HG03432 (cell line): Measurements from ENCODE around the gene ZRANB3.
"Not testable (repeated sequence)": the region's sequence is repeated elsewhere in the genome, so short reads cannot be mapped to it uniquely, and the experiment has no call there.

Experiments
- ATAC-seq: cut with Tn5 transposase; IDR thresholded peaks from one replicate; pipeline ENCODE4 v1.9.1; 2021; ENCODE audit warnings: mild to moderate bottlenecking, moderate library complexity; ENCODE audit not compliant: unreplicated experiment

Gene ZRANB3

DNA sequence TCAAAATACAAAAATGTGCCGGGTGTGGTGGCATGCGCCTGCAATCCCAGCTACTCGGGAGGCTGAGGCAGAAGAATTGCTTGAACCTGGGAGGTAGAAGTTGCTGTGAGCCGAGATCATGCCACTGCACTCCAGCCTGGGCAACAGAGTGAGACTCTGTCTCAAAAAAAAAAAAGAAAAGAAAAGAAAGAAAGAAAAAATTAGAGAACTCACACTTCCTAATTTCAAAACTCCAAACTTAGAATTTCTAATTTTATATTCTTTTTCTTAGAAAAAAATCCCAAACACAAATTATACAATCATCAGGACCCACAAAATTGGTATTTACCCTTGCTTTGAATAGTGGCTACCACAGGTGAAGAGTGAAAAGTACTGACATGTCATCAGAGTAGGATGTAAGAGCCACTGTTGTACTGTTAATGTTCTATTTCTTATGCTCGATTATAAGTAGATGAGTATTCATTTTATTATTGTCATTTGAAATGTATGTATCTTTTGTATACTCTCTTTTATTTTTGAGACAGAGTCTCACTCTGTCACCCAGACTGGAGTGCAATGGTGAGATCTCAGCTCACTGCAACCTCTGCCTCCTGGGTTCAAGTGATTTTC is 182.8 kb downstream of the ZRANB3 start:
- not testable (repeated sequence) for ATAC-seq

DNA sequence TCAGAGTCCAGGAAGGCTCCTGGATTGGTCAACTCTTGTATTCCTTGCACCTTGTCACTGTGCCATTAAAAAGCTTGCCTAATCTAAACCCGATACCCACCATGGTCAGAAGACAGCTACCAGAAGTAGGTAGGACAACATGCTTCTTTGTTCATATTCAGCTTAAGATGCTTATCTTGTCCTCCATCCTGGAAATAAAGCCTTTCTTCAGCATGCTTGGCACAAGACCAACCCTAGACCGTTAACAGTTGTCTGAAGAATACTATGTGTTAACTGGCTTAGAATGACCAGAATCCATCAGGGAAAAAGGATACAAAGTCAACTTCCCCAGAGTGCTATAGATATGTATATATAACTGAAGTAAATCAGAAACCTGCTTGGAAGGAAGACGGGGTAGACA is 193.9 kb downstream of the ZRANB3 start:
- ATAC-seq, result no peak

- no peak for ATAC-seq
These were observed 195.8 kb downstream of the ZRANB3 start for GRCh38 chr2:135335256-135335655.

DNA sequence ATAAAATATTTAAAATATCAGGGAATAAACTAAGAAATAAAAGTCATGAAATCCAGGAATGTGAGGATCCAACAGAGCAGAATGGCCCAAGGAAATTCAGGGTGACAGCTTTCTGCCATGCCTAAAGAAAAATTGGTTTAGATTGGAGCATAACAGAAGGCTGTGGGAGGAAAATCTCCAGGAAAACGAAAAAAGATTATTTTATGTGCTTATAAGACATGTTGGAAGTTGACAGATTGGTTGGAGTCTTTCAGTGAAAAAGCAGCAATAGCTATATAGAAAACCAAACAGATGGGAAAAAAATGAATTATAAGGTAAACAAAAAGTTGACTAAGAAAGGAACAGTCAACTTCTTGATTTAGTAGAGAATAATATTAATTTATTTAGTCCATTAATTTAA is 203.9 kb downstream of the ZRANB3 start:
- no peak for ATAC-seq

DNA sequence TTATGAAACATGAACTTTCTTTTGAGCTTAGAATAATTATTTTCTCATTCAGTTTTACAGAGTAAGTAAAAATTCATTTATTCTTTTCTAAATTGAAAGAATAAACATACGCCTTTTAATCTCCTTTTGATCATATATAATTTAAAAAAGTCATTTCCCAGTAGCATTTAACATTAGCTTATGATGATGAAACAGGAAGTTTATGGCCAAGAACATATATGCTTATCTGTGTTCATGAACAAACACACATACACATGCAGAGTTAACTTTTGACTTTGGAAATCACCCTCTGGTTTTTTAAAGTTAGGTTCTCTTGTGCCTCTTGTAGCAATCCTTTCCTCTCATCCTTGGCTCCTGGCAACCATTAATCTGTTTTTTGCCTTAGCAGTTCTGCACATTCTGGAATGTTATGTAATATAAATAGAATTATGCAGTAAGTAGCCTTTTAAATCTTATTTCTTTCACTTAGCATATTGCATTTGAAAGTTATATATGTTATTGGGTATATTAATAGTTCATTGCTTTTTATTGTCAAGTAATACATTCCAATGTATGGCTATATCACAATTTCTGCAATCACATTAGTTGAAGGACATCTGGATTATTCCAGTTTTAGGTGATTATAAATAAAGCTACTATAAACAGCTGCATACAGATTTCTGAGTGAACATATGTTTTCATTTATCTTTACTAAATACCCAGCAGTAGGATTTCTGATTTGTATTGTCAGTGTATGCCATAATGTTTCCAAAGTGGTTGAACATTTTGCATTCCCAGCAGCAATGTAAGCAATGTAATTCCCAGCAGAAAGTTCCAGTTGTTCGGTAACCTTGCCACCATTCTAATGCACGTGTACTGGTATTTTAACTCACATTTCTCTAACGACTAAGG is 210.3 kb downstream of the ZRANB3 start:
- ATAC-seq, result no peak

DNA sequence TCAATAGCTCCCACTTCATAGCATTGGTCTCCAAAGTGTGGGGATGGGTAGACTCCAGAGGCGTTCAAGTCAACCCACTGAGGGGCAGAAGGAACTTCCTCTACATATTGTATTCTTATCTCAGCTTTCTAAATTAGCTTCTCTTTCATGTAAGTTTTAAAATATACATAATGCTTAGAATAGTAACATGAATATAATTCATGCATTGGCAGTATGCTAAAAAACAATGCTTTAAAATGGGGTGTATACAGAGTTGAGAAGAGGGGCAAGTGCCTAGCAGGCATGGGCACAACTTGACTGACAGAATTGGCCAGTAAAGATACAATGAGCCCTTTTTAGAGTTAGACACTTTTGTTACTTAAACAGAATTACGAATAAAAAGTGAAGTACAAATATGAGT is 212.2 kb downstream of the ZRANB3 start:
- ATAC-seq, result no peak

GRCh38 chr2:135317375-135317774 is 213.6 kb downstream of the ZRANB3 start:
- ATAC-seq, result no peak

DNA sequence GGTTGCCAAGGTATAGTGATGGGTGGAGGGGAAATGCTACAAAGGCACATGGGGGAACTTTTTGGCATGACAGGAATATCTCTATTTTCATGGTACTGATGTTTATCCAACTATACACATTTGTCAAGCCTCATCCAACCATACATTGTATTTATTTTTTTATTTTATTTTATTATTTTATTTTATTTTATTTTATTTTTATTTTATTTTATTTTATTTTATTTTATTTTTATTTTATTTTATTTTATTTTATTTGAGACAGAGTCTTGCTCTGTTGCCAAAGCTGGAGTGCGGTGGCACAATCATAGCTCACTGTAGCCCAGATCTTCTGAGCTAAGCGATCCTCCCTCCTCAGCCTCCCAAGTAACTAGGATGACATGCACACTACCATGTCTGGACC is 219.1 kb downstream of the ZRANB3 start:
- ATAC-seq, result no peak

DNA sequence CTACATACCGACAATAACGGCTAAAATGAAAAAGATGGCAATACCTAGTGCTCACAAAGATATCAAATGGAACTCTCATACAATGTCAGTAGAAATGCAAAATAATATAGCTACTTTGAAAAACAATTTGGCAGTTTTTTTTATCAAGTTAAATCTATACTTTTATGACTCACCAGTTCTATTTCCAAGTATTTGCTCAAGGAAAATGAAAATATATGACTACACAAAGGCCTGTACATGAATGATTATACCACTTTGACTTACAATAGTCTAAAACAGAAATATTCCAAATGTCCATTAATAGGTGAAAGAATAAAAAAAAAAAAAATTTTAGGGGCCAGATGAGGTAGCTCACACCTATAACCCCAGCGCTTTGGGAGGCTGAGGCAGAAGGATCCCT is 219.8 kb downstream of the ZRANB3 start:
- no peak for ATAC-seq

DNA sequence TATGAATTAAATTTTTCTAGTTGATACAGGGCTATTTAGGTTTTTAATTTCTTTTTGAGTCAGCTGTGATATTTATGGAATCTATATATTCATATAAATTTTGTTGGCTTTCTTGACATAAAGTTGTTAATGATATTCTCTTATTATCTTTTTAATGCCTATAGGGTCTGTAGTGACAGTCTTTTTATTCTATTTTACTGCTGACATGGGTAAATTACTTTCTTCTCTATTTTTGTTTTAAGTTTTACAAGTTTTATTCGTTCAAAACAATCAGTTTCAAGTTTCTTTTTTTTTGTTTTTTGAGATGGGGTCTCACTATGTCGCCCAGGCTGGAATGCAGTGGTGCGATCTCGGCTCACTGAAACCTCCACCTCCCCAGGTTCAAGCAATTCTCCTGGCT is 226.3 kb downstream of the ZRANB3 start:
- ATAC-seq, result no peak

- ATAC-seq, result peak; percentile 83
These were observed 231.3 kb downstream of the ZRANB3 start for GRCh38 chr2:135299658-135300244.

DNA sequence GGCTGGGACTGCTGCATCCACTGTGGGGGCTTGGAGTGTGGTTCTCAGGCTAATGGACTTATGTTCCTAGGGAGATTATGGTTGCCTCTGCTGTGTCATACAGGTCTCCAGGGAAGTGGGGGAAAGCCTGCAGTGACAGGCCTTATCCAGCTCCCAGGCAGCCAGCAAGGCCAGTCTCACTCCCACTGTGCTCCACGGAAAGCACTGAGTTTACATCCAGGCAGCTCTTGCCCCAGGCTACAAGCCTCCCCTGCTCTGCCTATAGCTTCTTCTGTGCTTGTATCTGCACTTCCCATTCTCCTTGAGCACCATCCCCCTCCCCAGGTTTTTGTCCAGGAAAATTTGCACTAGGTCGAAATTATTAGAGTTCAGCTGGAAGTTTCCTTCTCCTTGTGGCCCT is 231.9 kb downstream of the ZRANB3 start:
- ATAC-seq, result no peak

GRCh38 chr2:135287121-135287520 is 243.9 kb downstream of the ZRANB3 start:
- not testable (repeated sequence) for ATAC-seq

DNA sequence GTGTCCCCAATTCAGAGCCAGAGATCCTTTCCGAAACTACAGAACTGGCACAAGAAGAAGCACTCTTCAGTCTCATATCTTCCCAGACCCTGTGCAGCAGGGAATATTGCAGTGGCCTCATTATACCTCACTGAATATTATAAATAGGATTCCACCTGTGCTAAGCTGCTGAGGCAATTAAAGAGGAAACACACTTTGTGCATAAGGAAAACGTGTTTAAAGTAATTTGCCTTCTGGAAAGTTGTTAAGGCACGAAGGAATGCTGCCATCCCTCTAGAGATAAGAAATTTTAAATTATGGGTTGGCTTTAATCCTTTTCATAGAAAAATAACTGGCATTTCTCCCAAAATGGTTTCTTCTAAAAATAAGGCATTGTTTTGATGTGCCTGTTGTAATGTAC is 245.6 kb downstream of the ZRANB3 start:
- ATAC-seq, result no peak

DNA sequence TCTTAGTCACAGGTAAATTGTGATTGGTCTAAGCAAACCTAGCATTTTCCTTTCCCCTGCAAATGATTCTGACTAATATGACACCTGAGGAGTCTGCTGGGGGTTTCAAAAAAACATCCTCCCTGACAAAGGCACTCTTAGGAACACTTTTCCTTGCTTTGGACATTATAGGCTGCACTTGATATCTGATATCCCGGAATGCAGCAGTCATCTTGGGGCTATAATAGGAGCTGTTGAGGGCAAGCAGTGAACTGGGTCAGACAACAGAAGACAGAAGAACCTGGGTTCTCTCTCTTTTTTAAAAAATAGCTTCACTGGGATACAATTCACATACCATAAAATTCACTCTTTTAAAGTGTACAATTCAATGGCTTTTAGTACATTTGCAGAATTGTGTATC is 249.6 kb downstream of the ZRANB3 start:
- ATAC-seq, result no peak

- no peak for ATAC-seq
These were observed 251.8 kb downstream of the ZRANB3 start for GRCh38 chr2:135279209-135279608.

- no peak for ATAC-seq
These were observed 254.5 kb downstream of the ZRANB3 start for GRCh38 chr2:135276525-135276924.

GRCh38 chr2:135271006-135271405 is 260.0 kb downstream of the ZRANB3 start:
- no peak for ATAC-seq

GRCh38 chr2:135265960-135266490 is 265.0 kb downstream of the ZRANB3 start:
- no peak for ATAC-seq

DNA sequence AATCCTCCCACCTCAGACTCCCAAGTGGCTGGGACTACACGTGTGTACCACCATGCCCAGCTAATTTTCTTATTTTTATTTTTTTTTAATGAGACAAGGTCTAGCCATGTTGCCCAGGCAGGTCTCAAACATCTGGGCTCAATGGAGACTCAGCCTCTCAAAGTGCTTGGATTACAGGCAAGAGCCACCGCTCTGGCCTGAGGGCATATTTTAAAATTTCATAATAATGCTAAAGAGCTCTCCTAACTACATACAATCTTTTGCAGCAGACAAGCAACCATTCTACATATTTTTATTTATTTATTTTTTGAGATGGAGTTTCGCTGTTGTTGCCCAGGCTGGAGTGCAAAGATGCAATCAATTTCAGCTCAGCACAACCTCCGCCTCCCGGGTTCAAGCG is 271.9 kb downstream of the ZRANB3 start:
- no peak for ATAC-seq

DNA sequence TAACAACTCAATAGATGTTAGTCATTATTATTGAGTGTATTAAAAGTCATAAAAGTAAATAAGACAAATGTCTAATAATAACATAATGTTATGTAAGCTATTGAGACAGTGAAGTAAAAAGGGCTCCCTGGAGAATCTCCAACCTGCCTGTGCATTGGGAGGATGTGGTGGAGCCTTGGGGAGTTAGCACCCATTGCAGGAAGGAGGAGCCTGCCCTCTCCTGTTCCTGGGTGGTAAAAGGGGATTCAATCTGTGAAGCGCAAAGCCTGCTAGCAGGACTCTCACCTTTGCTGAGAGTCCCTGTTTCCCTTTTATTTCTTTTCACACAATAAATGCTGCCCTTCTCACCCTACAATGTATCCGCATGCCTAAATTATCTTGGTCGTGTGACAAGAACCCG is 272.8 kb downstream of the ZRANB3 start:
- ATAC-seq, result no peak
